ENCODE data around the gene ZCCHC4. TPM values are rescaled to one million over a fixed set of nuclear protein-coding genes. Genes with fewer than 3 reads are reported as not detected.

ZCCHC4 gene
- total and polyA plus RNA-seq, 2 of the 8 experiments (the other 6 are each of a cell fraction or from before 2014, with no cell fraction given) = 9.8 to 12.5 TPM

GRCh38 chr4:25299476-25300203 lies 12.9 kb upstream of the ZCCHC4 start:
- Histone ChIP-seq H3K9me3 (ENCODE audit: insufficient read depth in 2 of 2, low read depth in 1 of 2, low read length in 1 of 2) (no peaks in the 10 kb centered on the region), H4K91ac (replicated peaks; ENCODE audit: insufficient read length, low read length) (no peak overlapping the region), H2AK5ac (ENCODE audit: low read depth, low read length) (no peak overlapping the region), H4K8ac (ENCODE audit: extremely low read depth, insufficient read depth, low read length) (no peak overlapping the region), H3K79me2 (ENCODE audit: control insufficient read depth in 1 of 2, insufficient read depth in 2 of 2, low read length in 2 of 2) (no peaks in the 10 kb centered on the region), H2BK12ac (ENCODE audit: low read depth, low read length) (no peak overlapping the region), H3K27ac (ENCODE audit: low read depth, low read length) (no peak overlapping the region), H3K4ac (replicated peaks; ENCODE audit: insufficient read length, low read depth, low read length) (no peak overlapping the region), H2BK120ac (replicated peaks; ENCODE audit: low read depth, low read length) (no peak overlapping the region), H3K27me3 (replicated peaks in 1 of 4; ENCODE audit: control insufficient read depth in 3 of 4, extremely low read depth in 1 of 4, insufficient read depth in 3 of 4, low read length in 3 of 4) (no peaks in the 10 kb centered on the region), H3K4me1 (replicated peaks in 1 of 4; ENCODE audit: control insufficient read depth in 3 of 4, insufficient read depth in 4 of 4, low read length in 3 of 4) (no peaks in the 10 kb centered on the region), H3K23me2 (ENCODE audit: low read depth, low read length) (no peaks in the 10 kb centered on the region), H4K20me1 (replicated peaks in 1 of 2; ENCODE audit: control insufficient read depth in 1 of 2, insufficient read depth in 2 of 2, low read length in 2 of 2) (no peaks in the 10 kb centered on the region), H3K9ac (replicated peaks in 1 of 4; ENCODE audit: extremely low read depth in 1 of 4, low read depth in 3 of 4, low read length in 3 of 4) (no peak overlapping the region), H4K5ac (ENCODE audit: insufficient read length, low read depth, low read length) (no peak overlapping the region), H3K79me1 (ENCODE audit: low read depth, low read length) (no peaks in the 10 kb centered on the region), H3K4me2 (ENCODE audit: insufficient read depth in 1 of 2, low read depth in 2 of 2, low read length in 2 of 2) (no peak overlapping the region), H3K18ac (ENCODE audit: extremely low read depth, low read length) (no peak overlapping the region), H3K56ac (replicated peaks; ENCODE audit: insufficient read length, low read depth, low read length) (no peak overlapping the region), H2BK5ac (ENCODE audit: low read depth, low read length) (no peak overlapping the region), H2AFZ (ENCODE audit: low read length) (no peak overlapping the region), H3K4me3 (ENCODE audit: extremely low read depth in 1 of 4, insufficient read depth in 2 of 4, low read depth in 3 of 4, low read length in 4 of 4) (no peak overlapping the region), H3K36me3 (ENCODE audit: control insufficient read depth in 2 of 4, insufficient read depth in 4 of 4, low read length in 3 of 4) (no peaks in the 10 kb centered on the region), H3K14ac (ENCODE audit: insufficient read length) (no peak overlapping the region), H2BK20ac (ENCODE audit: low read length) (no peak overlapping the region), H3K23ac (ENCODE audit: insufficient read length) (no peak overlapping the region), H2BK15ac (ENCODE audit: low read length) (no peak overlapping the region)
- ChIA-PET POLR2A (ENCODE audit: partially characterized antibody) (no interaction called here), CTCF (ENCODE audit: partially characterized antibody) (interaction anchor here (1.0 to 4.5 kb wide), 9 partner anchors 11 to 120 kb away, joined by 3 to 31 read pairs (median 3); partner anchors contain the start of gene ZCCHC4)
- DNase-seq (ENCODE audit: low read depth in 1 of 2, low spot score in 2 of 2) (no peak), FAIRE-seq (peak; percentile 57)
- TF ChIP-seq SP1 (IDR thresholded peaks at IDR 0.05; ENCODE audit: low read depth, low read length) (0 out of 2 replicates have a peak, but pooled peaks have one; percentile 37), RAD21 (IDR thresholded peaks at IDR 0.05 in 1 of 2, conservative IDR thresholded peaks at IDR 0.05 in 1 of 2; ENCODE audit: low read depth in 2 of 2, low read length in 2 of 2) (peak in 1 of 2 experiments; percentile 39; a peak in 2 of 4 replicates), EP300 (IDR thresholded peaks at IDR 0.05; ENCODE audit: borderline replicate concordance in 1 of 2, low read depth in 2 of 2, low read length in 2 of 2) (no peak)
- WGBS, 2 experiments (ENCODE audit: extremely low coverage in 1 of 2, insufficient coverage in 1 of 2, insufficient read length in 1 of 2, insufficient replicate concordance in 2 of 2, low coverage in 1 of 2, low lambda C conversion rate in 2 of 2, missing lambda C conversion rate in 1 of 2) = 70% methylated on average over 10 of the region's 10 CpGs; no CpG with 5 or more reads in 1 of the 2 experiments
